ENCODE results near the gene NOPCHAP1.

Gene NOPCHAP1

DNA sequence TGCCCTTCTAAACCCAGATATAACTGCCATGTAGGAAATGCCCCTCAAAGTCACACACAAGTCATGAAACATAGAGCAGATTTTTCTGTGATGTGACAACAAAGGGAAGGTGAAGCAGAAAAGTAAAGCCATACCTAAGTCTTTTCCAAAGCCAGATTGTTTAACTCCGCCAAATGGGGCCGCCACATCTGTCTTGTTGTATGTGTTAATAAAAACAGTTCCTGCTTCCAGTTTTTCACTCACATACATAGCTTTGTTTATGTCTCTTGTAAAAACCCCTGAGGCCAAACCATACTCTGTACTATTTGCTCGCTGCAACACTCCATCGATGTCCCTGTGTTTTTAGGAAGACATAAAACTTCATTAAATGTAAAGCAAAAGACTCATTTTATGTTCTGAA is 40.3 kb downstream of the NOPCHAP1 start:
- H3K9me2 ChIP-seq (replicated peaks; ENCODE audit: low read depth, low read length) = no peaks in the 10 kb centered on the region
- no peak overlapping the region for H2AFZ ChIP-seq (ENCODE audit: low read length)
- H3K79me2 ChIP-seq (ENCODE audit: insufficient read depth, low read length) = no peaks in the 10 kb centered on the region
- H3K4me2 ChIP-seq (ENCODE audit: low read depth, low read length, poor library complexity, severe bottlenecking) = no peak overlapping the region
- TF ChIP-seq EZH2phosphoT487 (IDR thresholded peaks at IDR 0.05; ENCODE audit: borderline replicate concordance) (no peak), CTCF (conservative IDR thresholded peaks at IDR 0.05; ENCODE audit: low read length) (no peak)
- H3K9me3 ChIP-seq (ENCODE audit: insufficient read depth, low read depth, low read length) = no peaks in the 10 kb centered on the region
- H4K20me1 ChIP-seq (ENCODE audit: insufficient read depth, low read length, poor library complexity, severe bottlenecking) = no peaks in the 10 kb centered on the region
- H3K9ac ChIP-seq (ENCODE audit: low read depth, low read length, poor library complexity, severe bottlenecking) = no peak overlapping the region
- no peaks in the 10 kb centered on the region for H3F3A ChIP-seq (ENCODE audit: low read depth)
- H3K4me1 ChIP-seq (ENCODE audit: insufficient read depth, low read length, poor library complexity, severe bottlenecking) = peaks cover 10% of the 10 kb centered on the region
- no peaks in the 10 kb centered on the region for H3K27me3 ChIP-seq (ENCODE audit: insufficient read depth, low read length, poor library complexity, severe bottlenecking)
- H3K36me3 ChIP-seq (ENCODE audit: insufficient read depth, low read length) = no peaks in the 10 kb centered on the region
- no peak overlapping the region for H3K4me3 ChIP-seq (ENCODE audit: low read length, poor library complexity, severe bottlenecking)

DNA sequence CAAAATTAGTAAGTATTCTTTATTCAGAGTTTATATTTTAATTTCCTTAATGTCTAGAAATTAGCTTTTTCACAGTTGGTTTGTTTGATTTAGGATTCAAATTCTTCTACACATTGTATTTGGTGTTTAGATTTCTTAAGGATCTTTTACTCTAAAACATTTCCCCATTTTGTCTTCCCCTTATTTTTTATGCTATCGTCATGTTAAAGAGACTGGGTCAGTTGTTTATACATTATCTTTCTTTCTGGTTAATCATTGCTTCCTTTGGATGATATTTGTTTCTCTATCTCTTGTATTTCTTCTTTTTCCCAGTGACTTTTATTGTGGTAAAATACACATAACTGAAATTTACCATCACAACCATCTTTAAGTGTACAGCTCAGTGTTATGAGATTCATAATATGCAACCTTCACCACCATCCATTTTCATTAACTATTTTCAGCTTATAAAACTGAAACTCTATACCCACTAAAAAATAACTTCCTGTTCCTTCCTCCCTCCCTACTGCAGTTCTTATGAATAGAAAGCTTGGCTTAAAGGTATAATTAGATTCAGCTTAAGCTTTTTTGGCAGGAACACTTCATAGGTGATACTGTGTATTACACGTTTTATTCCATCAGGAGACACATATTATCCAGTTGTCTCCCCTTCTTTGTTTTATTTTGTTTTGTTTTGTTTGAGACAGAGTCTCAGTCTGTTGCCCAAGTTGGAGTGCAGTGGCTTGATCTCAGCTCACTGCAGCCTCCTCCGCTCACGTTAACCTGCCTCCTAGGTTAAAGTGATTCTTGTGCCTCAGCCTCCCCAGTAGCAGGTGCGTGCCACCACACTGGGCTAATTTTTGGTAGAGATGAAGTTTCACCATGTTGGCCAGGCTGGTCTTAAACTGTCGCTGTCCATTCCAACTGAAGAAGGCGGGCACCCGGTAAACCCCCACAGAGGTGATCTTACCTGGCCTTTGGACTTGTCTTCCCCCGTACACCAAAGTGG is 45.0 kb downstream of the NOPCHAP1 start:
- no peaks in the 10 kb centered on the region for H3K27me3 ChIP-seq (ENCODE audit: insufficient read depth, low read length, poor library complexity, severe bottlenecking)
- peak overlapping the region; percentile 14 for H3K4me3 ChIP-seq (ENCODE audit: low read length, poor library complexity, severe bottlenecking)
- TF ChIP-seq CTCF (conservative IDR thresholded peaks at IDR 0.05; ENCODE audit: low read length) (no peak), EZH2phosphoT487 (IDR thresholded peaks at IDR 0.05; ENCODE audit: borderline replicate concordance) (no peak)
- no peak overlapping the region for H3K9ac ChIP-seq (ENCODE audit: low read depth, low read length, poor library complexity, severe bottlenecking)
- H3K36me3 ChIP-seq (ENCODE audit: insufficient read depth, low read length) = no peaks in the 10 kb centered on the region
- peaks cover 32% of the 10 kb centered on the region for H3K4me1 ChIP-seq (ENCODE audit: insufficient read depth, low read length, poor library complexity, severe bottlenecking)
- no peaks in the 10 kb centered on the region for H3K9me3 ChIP-seq (ENCODE audit: insufficient read depth, low read depth, low read length)
- H3K79me2 ChIP-seq (ENCODE audit: insufficient read depth, low read length) = no peaks in the 10 kb centered on the region
- no peaks in the 10 kb centered on the region for H4K20me1 ChIP-seq (ENCODE audit: insufficient read depth, low read length, poor library complexity, severe bottlenecking)
- peak overlapping the region; percentile 43 for H3K4me2 ChIP-seq (ENCODE audit: low read depth, low read length, poor library complexity, severe bottlenecking)
- H2AFZ ChIP-seq (ENCODE audit: low read length) = peak overlapping the region; percentile 74
- no peaks in the 10 kb centered on the region; the same call in 1 of the 2 replicates for H3F3A ChIP-seq (ENCODE audit: low read depth)
- H3K9me2 ChIP-seq (replicated peaks; ENCODE audit: low read depth, low read length) = no peaks in the 10 kb centered on the region

GRCh38 chr12:105032703-105033357 is 46.7 kb downstream of the NOPCHAP1 start:
- Histone ChIP-seq H3K9ac (ENCODE audit: low read depth, low read length, poor library complexity, severe bottlenecking) (no peak overlapping the region), H3K4me1 (ENCODE audit: insufficient read depth, low read length, poor library complexity, severe bottlenecking) (peaks cover 41% of the 10 kb centered on the region), H2AFZ (ENCODE audit: low read length) (no peak overlapping the region)

More at GRCh38 chr12:105032703-105033357, 46.7 kb downstream of the NOPCHAP1 start:
- H3K4me2 ChIP-seq (ENCODE audit: low read depth, low read length, poor library complexity, severe bottlenecking) = no peak overlapping the region
- TF ChIP-seq EZH2phosphoT487 (IDR thresholded peaks at IDR 0.05; ENCODE audit: borderline replicate concordance) = no peak
- TF ChIP-seq CTCF (conservative IDR thresholded peaks at IDR 0.05; ENCODE audit: low read length) = no peak
- no peaks in the 10 kb centered on the region for H3K79me2 ChIP-seq (ENCODE audit: insufficient read depth, low read length)
- H4K20me1 ChIP-seq (ENCODE audit: insufficient read depth, low read length, poor library complexity, severe bottlenecking) = no peaks in the 10 kb centered on the region
- no peaks in the 10 kb centered on the region for H3K9me3 ChIP-seq (ENCODE audit: insufficient read depth, low read depth, low read length)
- H3K9me2 ChIP-seq (replicated peaks; ENCODE audit: low read depth, low read length) = no peaks in the 10 kb centered on the region
- H3F3A ChIP-seq (ENCODE audit: low read depth) = no peaks in the 10 kb centered on the region; the same call in 1 of the 2 replicates
- no peaks in the 10 kb centered on the region for H3K27me3 ChIP-seq (ENCODE audit: insufficient read depth, low read length, poor library complexity, severe bottlenecking)
- H3K36me3 ChIP-seq (ENCODE audit: insufficient read depth, low read length) = no peaks in the 10 kb centered on the region
- no peak overlapping the region for H3K4me3 ChIP-seq (ENCODE audit: low read length, poor library complexity, severe bottlenecking)
